Neural progenitor cell (in vitro differentiated cells): ENCODE measurements around the gene POLN.

Source experiments
- EZH2 ChIP-seq: fragments of 200-600 bp; sonication (generic); IDR thresholded peaks from 2 replicates; pipeline ENCODE4 v1.6.1; 2017; ENCODE audit warnings: antibody characterized with exemption, mild to moderate bottlenecking, moderate library complexity
- EZH2phosphoT487 ChIP-seq: fragments of 200-600 bp; sonication (generic); IDR thresholded peaks from 2 replicates; pipeline ENCODE4 v1.6.1; 2017; ENCODE audit warnings: antibody characterized with exemption

DNA sequence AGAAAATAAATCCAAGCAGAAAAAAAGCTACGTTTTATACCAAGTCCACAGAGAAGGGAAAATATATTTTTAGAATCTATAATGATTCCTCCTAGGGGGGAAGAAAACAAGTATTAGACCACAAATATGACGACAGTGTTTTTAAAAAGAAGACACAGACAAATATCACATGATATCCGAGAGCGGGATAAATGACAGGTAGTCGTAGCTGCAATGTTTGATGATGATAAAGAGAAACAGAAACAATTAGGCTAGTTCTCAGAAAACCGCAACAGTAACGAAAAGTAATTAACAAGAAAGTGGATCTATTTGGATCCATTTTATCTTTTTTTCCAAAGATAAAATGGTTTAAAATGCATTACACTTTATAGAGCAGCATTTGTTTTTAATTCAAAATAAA, 918 bp downstream of the POLN start:
- TF ChIP-seq EZH2 (no peak), EZH2phosphoT487 (no peak)
